GM04503 (cell line): ENCODE results near the gene CFAP410.
A peak's percentile ranks its signal among the peaks of the same experiment; 100 is the strongest.

Experiments
- DNase-seq: peaks from one replicate; pipeline ENCODE4 v3.0.0-alpha.2; 2012; ENCODE audit warnings: low read depth

The CFAP410 gene

GRCh38 chr21:44338971-44339910 is at the start of gene CFAP410:
TSS of gene CFAP410 (minus strand) at chr21:44339390. CDS start at chr21:44339194, 196 bp downstream.
- DNase-seq: peak; percentile 62

GRCh38 chr21:44384968-44385367 is 45.8 kb upstream of the CFAP410 start:
- DNase-seq: no peak

DNA sequence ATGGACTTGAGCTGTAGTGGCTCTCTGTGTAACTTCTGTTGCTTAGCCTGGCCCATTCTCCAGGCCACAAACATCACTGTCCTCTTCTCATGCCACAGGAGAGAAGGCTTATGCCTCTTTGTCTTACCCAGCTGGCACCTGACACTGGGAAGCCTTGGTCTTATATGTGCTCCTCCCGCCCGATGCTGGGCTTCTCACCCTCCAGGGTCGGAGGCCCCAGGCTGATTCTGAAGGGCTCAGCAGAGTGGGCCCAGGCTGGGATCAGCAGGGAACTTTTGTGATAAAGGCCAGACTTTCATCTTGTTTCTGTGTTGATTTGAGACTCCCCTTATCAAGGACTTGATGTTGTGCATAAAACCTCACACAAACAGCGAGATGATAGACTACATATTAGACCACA is 44.0 kb upstream of the CFAP410 start:
- DNase-seq: no peak

DNA sequence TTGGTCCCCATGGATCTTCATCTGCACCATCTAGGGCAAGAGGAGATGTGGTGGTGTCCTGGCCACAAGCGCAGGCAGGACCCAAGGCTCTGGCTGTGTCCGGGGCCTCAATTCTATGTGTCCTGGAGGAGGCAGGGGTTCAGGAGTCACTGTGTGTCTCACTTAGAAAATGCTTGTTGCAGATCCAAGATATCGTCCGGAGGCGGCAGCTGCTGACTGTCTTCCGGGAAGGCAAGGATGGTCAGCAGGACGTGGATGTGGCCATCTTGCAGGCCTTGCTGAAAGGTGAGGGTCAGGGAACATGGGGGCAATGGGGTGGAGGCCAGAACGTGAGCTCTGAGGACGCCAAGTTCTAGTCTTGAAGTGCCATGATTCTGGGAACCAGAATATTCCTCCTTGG is 43.3 kb upstream of the CFAP410 start:
- DNase-seq: no peak

GRCh38 chr21:44381874-44382273 is 42.7 kb upstream of the CFAP410 start:
- DNase-seq: no peak

DNA sequence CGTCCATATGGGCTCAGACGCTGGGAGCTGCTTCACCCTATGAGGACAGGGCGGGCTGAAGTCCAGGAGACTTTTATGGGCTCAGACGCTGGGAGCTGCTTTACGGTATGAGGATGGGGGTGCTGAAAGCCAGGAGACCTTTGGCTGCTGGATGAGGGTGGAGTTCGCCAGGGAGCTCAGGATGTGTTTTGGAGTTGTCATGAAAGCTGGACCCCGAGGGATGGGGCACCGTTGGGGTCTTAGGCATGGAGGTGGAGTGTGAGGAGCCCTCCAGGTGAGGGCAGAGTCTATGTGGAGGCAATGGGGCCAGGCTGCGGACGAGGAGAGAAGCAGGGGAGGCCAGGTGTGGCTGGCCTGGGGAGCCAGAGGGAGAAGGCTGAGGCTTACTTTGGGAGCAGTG is 41.7 kb upstream of the CFAP410 start:
- DNase-seq: no peak

- no peak for DNase-seq
These were observed 41.0 kb upstream of the CFAP410 start for GRCh38 chr21:44379991-44380865.

DNA sequence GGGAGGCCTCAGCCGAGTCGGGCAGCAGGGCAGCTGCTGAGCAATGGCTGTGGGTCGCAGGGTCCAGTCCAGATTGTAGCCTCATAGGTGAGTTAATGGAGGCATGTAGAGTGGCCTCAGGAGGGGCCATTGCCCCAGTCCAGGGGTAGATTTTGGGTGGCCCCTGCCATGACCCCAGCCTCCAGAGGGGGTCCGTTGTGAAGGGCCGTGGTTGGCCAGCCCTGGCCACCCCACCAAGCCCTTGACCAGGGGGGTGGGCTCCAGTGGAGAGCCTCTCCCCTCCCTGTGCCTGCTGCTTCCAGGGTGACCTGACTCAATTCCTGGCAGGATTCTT is 40.3 kb upstream of the CFAP410 start:
- no peak for DNase-seq

DNA sequence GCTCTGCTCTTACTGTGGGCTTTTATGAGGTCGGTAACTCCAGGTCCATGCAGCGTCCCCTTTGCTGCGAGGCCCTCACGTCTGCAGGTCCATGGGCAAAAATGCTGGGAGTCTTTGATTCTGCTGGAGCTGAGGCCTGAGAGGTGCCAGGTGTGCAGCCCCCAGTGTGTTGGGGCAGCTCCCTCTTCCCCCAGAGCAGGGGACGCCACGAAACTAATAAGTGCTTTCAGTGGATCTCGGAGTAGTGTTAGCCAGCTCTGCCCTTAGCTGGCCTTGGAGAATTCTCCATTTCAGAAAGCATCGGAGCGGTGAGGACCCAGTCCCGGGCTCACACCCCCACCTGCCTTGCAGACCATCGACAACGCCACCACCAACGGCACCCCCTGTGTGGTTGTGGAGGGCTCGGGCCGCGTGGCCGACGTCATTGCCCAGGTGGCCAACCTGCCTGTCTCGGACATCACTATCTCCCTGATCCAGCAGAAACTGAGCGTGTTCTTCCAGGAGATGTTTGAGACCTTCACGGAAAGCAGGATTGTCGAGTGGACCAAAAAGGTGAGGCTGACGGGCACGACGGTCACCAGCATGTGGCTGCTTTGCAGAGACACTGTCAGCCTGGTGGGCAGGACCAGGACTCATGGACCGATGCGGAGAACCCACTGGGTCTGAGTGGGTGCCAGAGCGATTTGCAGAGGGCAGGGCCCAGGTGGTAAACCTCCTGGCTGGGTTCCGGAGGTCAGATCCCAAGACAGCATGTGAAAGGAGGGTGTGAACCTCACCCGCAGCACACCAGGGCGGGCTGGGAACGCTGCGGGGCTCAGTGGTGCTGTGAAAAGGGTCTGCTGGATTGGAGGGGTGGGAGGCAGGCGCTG is 39.7 kb upstream of the CFAP410 start:
- no peak for DNase-seq

GRCh38 chr21:44377922-44378645 is 38.9 kb upstream of the CFAP410 start:
- no peak for DNase-seq

- DNase-seq: no peak
These were observed 38.2 kb upstream of the CFAP410 start for GRCh38 chr21:44377201-44377921.

GRCh38 chr21:44376606-44377005 is 37.4 kb upstream of the CFAP410 start:
- DNase-seq: no peak

DNA sequence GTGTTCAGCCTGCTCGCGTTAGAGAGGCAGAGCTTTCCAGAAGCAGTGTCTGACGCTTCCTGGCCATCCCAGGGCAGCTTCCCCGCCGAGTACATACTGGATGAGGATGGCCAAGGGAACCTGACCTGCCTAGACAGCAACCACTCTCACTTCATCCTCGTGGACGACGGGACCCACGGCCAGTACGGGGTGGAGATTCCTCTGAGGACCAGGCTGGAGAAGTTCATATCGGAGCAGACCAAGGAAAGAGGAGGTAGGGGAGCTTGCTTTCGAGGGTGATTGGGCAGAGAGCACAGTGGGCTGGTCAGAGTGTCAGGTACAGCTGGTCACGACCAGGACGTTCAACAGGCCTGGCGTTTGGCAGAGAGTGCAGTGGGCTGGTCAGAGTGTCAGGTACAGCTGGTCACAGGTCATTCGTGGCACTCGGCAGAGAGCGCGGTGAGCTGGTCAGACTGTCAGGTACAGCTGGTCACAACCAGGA is 36.6 kb upstream of the CFAP410 start:
- no peak for DNase-seq

- no peak for DNase-seq
These were observed 36.1 kb upstream of the CFAP410 start for GRCh38 chr21:44375281-44375651.

GRCh38 chr21:44374601-44375280 is 35.6 kb upstream of the CFAP410 start:
- no peak for DNase-seq

DNA sequence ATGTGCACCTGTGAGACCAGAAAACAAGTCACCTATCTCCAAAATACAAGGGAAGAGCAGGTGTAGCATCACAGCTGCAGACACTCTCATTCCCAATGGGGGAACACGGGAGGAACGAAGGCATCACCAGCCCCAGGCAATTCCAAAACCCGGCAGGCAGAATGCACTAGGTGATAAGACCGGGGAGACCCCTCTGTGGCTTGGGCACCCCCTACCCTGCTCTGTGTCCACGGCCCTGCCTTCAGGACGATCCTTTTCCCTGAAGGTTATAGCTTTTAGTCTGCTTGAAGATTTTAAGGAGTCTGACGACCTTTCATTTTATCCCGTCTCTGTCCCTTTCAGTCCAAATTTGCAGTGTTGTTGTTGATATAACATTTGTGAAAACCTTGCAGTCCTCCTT is 33.4 kb upstream of the CFAP410 start:
- no peak for DNase-seq

- DNase-seq: no peak
These were observed 32.4 kb upstream of the CFAP410 start for GRCh38 chr21:44371596-44371995.

- no peak for DNase-seq
These were observed 31.7 kb upstream of the CFAP410 start for GRCh38 chr21:44370786-44371410.

GRCh38 chr21:44370027-44370735 is 31.0 kb upstream of the CFAP410 start:
- DNase-seq: peak; percentile 24
